IPS-18a (cell line): ENCODE measurements around the gene DNAJC22.
"Not testable (repeated sequence)": the region's sequence is repeated elsewhere in the genome, so short reads cannot be mapped to it uniquely, and the experiment has no call there.

ENCODE experiments used
- H3K27ac ChIP-seq: one replicate; pipeline ENCODE4 v1.5.1; 2013; ENCODE audit warnings: low read length
- H3K27me3 ChIP-seq: one replicate; pipeline ENCODE4 v1.6.1; 2013; ENCODE audit warnings: mild to moderate bottlenecking, low read length; ENCODE audit not compliant: control insufficient read depth, insufficient read depth
- H3K36me3 ChIP-seq: one replicate; pipeline ENCODE4 v1.6.1; 2013; ENCODE audit warnings: low read depth, low read length; ENCODE audit not compliant: control insufficient read depth
- H3K4me1 ChIP-seq: one replicate; pipeline ENCODE4 v1.6.1; 2013; ENCODE audit warnings: low read depth, low read length; ENCODE audit not compliant: control insufficient read depth
- H3K4me3 ChIP-seq: one replicate; pipeline ENCODE4 v1.5.1; 2013; ENCODE audit warnings: low read length
- H3K9ac ChIP-seq: one replicate; pipeline ENCODE4 v1.6.1; 2013; ENCODE audit warnings: mild to moderate bottlenecking, low read length, moderate library complexity
- H3K9me3 ChIP-seq: one replicate; pipeline ENCODE4 v1.6.1; 2013; ENCODE audit warnings: low read depth, low read length; ENCODE audit not compliant: control insufficient read depth

Gene DNAJC22

GRCh38 chr12:49332441-49332861 is 14.2 kb upstream of the DNAJC22 start:
- no peaks in the 10 kb centered on the region for H3K9me3 ChIP-seq
- no peak overlapping the region for H3K27ac ChIP-seq
- H3K9ac ChIP-seq = no peak overlapping the region
- peaks cover 22% of the 10 kb centered on the region for H3K36me3 ChIP-seq
- H3K4me3 ChIP-seq = no peak overlapping the region
- peaks cover 2% of the 10 kb centered on the region for H3K4me1 ChIP-seq
- peaks cover 37% of the 10 kb centered on the region for H3K27me3 ChIP-seq

GRCh38 chr12:49332891-49333371 is 13.8 kb upstream of the DNAJC22 start:
- Histone ChIP-seq H3K4me3 (no peak overlapping the region), H3K4me1 (peaks cover 7% of the 10 kb centered on the region)

DNA sequence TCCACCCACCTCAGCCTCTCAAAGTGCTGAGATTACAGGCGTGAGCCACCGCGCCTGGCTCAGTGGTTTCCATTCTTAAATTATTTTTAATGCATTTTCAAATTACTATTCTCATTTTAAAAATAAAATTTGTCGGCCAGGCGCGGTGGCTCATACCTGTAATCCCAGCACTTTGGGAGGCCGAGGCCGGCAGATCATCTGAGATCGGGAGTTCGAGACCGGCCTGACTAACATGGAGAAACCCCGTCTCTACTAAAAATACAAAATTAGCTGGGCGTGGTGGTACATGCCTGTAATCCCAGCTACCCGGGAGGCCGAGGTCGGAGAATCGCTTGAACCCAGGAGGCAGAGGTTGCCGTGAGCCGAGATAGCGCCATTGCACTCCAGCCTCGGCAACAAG is 12.9 kb upstream of the DNAJC22 start:
- not testable (repeated sequence) for H3K4me3 ChIP-seq, H3K27ac ChIP-seq, H3K9me3 ChIP-seq, H3K9ac ChIP-seq
- Histone ChIP-seq H3K4me1 (peaks cover 16% of the 10 kb centered on the region), H3K27me3 (peaks cover 50% of the 10 kb centered on the region), H3K36me3 (peaks cover 21% of the 10 kb centered on the region)

More at GRCh38 chr12:49332891-49333371, 13.8 kb upstream of the DNAJC22 start:
- Histone ChIP-seq H3K9ac (no peak overlapping the region), H3K27me3 (peaks cover 41% of the 10 kb centered on the region), H3K9me3 (no peaks in the 10 kb centered on the region), H3K36me3 (peaks cover 22% of the 10 kb centered on the region), H3K27ac (no peak overlapping the region)

GRCh38 chr12:49334226-49334625 is 12.5 kb upstream of the DNAJC22 start:
- no peaks in the 10 kb centered on the region for H3K9me3 ChIP-seq
- H3K27ac ChIP-seq = no peak overlapping the region
- no peak overlapping the region for H3K4me3 ChIP-seq
- peaks cover 17% of the 10 kb centered on the region for H3K36me3 ChIP-seq
- peaks cover 20% of the 10 kb centered on the region for H3K4me1 ChIP-seq
- peaks cover 54% of the 10 kb centered on the region for H3K27me3 ChIP-seq
- no peak overlapping the region for H3K9ac ChIP-seq

GRCh38 chr12:49334681-49335080 is 12.0 kb upstream of the DNAJC22 start:
- Histone ChIP-seq H3K9me3 (no peaks in the 10 kb centered on the region), H3K27ac (no peak overlapping the region), H3K4me3 (no peak overlapping the region), H3K36me3 (peaks cover 12% of the 10 kb centered on the region), H3K27me3 (peaks cover 59% of the 10 kb centered on the region), H3K9ac (no peak overlapping the region), H3K4me1 (peaks cover 22% of the 10 kb centered on the region)

DNA sequence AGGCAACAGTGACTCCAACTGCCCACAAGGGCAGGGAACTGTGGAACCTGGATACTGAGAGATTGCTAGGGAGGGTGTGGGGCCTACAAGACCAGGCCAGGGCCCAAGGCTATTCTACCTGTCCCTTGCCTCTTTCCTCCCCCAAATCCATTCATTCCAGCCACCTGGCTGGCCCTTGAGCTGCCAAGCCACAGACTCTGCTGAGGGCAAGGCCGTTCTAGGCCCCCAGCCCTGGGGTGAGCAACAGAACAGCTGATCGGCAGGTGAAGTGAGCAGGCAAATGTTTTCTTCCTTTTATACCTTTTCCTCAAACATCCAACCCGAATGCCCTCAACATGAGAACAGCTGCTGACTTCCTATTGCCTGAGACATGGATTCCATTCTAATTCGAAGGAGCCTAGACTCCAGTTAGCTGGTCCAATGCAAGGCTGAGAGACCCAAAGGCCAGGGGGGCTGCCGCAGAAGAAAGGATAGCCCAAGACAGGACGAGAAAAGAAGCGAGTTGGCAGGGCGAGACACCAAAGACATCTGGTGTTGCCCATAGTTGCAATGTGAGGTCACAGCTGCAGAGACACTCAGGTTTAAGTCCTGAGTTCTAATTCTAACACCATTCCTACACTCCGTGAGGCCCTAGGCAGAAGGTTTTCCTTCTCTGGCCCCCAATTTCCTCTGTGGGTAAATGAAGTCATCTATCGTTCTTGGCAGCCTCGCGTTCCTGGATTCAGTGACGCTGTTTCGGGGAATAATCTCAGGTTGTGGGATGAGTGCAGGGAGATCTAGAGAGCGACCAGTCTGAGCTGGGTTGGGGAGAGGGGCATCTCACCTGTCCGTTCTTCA is 11.4 kb upstream of the DNAJC22 start:
- Histone ChIP-seq H3K9ac (no peak overlapping the region), H3K4me1 (peaks cover 24% of the 10 kb centered on the region), H3K27ac (no peak overlapping the region), H3K4me3 (no peak overlapping the region), H3K27me3 (peaks cover 65% of the 10 kb centered on the region), H3K9me3 (no peaks in the 10 kb centered on the region), H3K36me3 (peaks cover 7% of the 10 kb centered on the region)

DNA sequence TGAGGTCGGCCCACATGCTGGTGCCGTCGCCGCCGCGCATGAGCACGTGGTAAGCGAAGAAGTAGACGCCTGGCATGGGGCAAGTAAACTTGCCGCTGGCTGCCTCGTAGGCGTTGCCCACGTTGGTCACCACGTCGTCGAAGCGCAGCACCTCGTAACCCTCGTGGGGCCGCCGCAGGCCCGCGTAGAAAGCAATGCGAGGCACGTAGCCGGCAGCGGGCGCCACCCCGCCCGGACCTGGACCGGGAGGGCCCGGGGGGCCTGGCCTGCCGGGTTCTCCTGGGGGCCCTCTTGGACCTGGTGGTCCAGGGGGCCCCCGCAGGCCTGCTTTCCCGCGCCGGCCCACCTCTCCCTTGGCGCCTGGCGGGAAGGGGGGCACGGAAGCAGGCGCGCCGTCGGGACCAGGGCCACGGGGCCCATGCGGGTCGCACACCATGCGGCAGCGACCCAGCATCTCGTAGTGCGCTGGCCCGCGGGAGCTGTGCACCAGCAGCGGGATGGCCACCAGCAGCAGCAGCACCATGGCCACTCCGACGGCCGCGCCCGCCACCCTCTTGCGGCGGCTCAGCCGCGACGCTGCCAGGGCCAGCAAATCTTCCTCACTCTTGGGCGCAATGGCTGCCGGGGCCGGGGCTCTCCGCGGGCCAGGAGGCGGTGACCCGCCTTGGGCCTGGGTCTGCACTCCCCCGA is 10.6 kb upstream of the DNAJC22 start:
- no peaks in the 10 kb centered on the region for H3K36me3 ChIP-seq
- no peak overlapping the region for H3K27ac ChIP-seq
- peaks cover 73% of the 10 kb centered on the region for H3K27me3 ChIP-seq
- H3K9me3 ChIP-seq = no peaks in the 10 kb centered on the region
- H3K4me3 ChIP-seq = peak overlapping the region; percentile 49
- H3K9ac ChIP-seq = no peak overlapping the region
- H3K4me1 ChIP-seq = peaks cover 30% of the 10 kb centered on the region

GRCh38 chr12:49336645-49337584 is 9.8 kb upstream of the DNAJC22 start, which contains the start of gene C1QL4:
C1QL4 (minus strand) TSS chr12:49337188; CDS start chr12:49336477, 711 bp downstream.
- Histone ChIP-seq H3K4me1 (peaks cover 34% of the 10 kb centered on the region), H3K27ac (no peak within 1 kb of the TSS), H3K9me3 (no peaks in the 10 kb centered on the region), H3K27me3 (peaks cover 81% of the 10 kb centered on the region), H3K36me3 (no peaks in the 10 kb centered on the region), H3K4me3 (peak within 1 kb of the TSS; percentile 49), H3K9ac (no peak within 1 kb of the TSS)

DNA sequence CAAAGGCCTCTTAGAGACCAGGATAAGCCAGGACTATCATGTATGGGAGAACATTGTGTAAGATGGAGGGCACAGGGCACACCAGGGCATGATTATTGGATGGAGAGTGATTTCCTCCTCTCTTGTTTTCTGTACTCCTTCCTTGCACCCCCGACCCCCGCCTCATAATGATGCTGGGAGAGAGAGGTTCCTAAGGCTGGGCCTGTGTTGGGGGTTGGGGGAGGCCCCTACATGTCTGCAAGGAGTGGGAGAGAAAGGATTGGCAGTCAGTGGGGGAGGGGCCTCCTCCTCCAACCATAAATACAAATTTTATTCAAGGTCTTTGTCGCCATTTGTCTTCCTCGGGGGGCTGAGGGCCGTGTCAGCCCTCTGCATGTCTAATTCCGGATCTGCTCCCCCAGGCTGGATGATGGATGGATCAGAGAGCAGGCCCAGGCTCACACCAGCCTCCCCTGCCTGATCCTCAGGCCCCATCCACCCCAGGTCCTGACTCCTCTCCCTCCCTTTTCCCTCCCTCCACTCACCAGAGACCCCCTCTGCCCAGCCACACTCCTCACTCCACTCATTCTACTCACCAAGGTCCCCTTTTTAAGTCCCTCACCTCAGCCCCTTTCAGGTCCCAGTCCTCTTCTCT is 7.7 kb upstream of the DNAJC22 start:
- Histone ChIP-seq H3K9me3 (no peaks in the 10 kb centered on the region), H3K27ac (no peak overlapping the region), H3K9ac (no peak overlapping the region), H3K4me1 (peaks cover 38% of the 10 kb centered on the region), H3K4me3 (no peak overlapping the region), H3K36me3 (no peaks in the 10 kb centered on the region), H3K27me3 (peaks cover 100% of the 10 kb centered on the region)

DNA sequence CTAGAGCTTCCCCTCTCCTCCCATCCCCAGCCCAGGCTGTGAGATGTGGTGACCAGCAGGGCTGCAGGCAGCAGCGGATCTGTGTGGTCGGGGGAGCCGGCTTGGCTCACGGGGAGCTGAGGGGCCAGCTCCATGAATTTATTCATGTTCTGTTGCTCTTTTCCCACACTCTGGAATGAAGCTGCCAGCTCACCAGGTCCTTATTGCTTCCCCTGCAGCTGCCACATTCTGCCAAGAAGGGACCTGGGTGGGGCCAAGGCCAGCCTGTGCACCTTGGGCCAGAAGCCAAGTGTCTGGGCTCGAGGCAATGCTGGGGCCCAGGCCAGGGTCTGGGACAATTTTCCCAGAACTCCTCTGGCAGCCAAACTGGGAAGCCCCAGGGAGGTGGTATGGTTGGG is 7.2 kb upstream of the DNAJC22 start:
- Histone ChIP-seq H3K4me3 (no peak overlapping the region), H3K27me3 (peaks cover 100% of the 10 kb centered on the region), H3K9me3 (no peaks in the 10 kb centered on the region), H3K4me1 (peaks cover 38% of the 10 kb centered on the region), H3K27ac (no peak overlapping the region), H3K36me3 (no peaks in the 10 kb centered on the region), H3K9ac (no peak overlapping the region)
